ENCODE results near the gene LTK. TPM values are rescaled to one million over a fixed set of nuclear protein-coding genes. Genes with fewer than 3 reads are reported as not detected.

LTK gene
- total and polyA plus RNA-seq, 12 donors, result 0.11 to 1.6 (median 0.49) TPM

DNA sequence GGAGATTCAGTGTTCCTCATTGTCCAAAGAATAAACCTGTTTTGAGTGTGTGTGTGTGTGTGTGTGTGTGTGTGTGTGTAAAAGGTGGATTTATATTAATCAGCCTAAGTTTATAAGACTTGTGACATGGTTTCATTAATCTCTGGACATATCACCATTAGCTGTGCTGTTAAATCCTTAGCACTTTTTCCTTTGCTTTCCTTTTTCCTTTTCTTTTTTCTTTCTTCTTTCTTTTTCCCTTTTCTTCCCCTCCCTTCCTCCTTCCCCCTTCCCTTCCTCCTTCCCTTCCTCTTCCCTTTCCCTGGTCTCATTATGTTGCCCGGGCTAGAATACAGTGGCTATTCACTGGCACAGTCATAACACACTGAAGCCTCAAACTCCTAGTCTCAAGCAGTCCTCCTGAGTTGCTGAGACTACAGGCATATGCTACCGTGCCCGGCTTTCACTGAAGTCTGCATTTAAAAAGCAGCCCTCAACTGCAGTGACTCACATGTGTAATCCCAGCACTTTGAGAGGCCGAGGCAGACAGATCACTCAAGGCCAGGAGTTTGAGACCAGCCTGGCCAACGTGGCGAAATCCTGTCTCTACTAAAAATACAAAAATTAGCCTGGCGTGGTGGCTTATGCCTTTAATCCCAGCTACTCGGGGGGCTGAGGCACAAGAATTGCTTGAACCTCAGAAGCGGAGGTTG, 48.6 kb downstream of the LTK start:
- DNase-seq (no peak), ATAC-seq (no peak)
- TF ChIP-seq, protein P1, sequence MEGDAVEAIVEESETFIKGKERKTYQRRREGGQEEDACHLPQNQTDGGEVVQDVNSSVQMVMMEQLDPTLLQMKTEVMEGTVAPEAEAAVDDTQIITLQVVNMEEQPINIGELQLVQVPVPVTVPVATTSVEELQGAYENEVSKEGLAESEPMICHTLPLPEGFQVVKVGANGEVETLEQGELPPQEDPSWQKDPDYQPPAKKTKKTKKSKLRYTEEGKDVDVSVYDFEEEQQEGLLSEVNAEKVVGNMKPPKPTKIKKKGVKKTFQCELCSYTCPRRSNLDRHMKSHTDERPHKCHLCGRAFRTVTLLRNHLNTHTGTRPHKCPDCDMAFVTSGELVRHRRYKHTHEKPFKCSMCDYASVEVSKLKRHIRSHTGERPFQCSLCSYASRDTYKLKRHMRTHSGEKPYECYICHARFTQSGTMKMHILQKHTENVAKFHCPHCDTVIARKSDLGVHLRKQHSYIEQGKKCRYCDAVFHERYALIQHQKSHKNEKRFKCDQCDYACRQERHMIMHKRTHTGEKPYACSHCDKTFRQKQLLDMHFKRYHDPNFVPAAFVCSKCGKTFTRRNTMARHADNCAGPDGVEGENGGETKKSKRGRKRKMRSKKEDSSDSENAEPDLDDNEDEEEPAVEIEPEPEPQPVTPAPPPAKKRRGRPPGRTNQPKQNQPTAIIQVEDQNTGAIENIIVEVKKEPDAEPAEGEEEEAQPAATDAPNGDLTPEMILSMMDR (IDR thresholded peaks at IDR 0.05), result no peak
- WGBS, 2 donors, result 89 to 90% methylated on average over 9 of the region's 9 CpGs
- intact Hi-C loops (cut with DNase I), result loop anchor here in 1 of 10 donors (10.0 kb wide), 1 partner anchor 350 kb away; no protein-coding TSS in a partner anchor
- no peaks in the 10 kb centered on the region for H3K27me3 ChIP-seq
- H3K4me3 ChIP-seq, result no peak overlapping the region
- peaks cover 0 to 2% (median 0%) of the 10 kb centered on the region in 9 donors for H3K4me1 ChIP-seq
- no peak overlapping the region for H3K27ac ChIP-seq
- H3K9me3 ChIP-seq, result no peaks in the 10 kb centered on the region
- peaks cover 0 to 90% (median 33%) of the 10 kb centered on the region in 9 donors for H3K36me3 ChIP-seq

DNA sequence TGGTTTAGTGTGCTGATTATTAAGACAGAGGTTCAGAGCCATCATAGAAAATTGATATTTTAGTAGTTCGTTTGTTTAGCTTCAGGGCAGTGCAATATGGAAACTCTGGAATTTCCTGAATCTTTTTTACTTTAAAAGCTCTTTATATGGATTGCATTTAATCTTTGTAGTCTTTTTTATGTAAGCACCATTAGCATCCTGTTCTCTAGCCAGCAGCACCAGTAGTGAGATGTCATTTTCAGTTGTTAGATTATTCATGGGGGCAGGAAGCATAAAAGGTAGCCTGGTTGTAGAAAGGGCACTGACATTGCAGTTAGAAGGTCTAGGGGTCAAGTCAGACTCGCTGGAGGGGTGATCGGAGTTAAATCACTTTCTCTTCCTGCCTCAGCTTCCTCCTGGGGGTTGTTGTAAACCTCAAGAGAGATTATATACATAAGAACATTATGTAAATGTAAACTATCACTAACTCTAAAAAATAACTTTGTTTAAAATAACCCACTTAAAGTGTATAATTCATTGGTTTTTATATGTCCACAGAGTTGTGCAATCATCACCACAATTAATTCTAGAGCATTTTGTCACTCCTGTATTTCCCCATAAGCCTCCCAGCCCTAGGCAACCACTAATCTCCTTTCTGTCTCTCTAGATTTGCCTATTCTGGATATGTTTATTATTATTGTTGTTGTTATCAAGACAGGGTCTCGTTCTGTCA, 51.4 kb downstream of the LTK start:
- no peak overlapping the region for H3K27ac ChIP-seq
- peaks cover 0 to 10% (median 5%) of the 10 kb centered on the region in 9 donors for H3K4me1 ChIP-seq
- DNase-seq (no peak), ATAC-seq (no peak)
- H3K9me3 ChIP-seq, result no peaks in the 10 kb centered on the region
- intact Hi-C loops (cut with DNase I), result loop anchor here in 1 of 10 donors (10.0 kb wide), 1 partner anchor 353 kb away; no protein-coding TSS in a partner anchor
- WGBS, 2 donors, result 71 to 75% methylated on average over 4 of the region's 4 CpGs
- TF ChIP-seq, protein P1 (IDR thresholded peaks at IDR 0.05), result no peak
- no peak overlapping the region for H3K4me3 ChIP-seq
- H3K27me3 ChIP-seq, result no peaks in the 10 kb centered on the region
- peaks cover 0 to 89% (median 37%) of the 10 kb centered on the region in 9 donors for H3K36me3 ChIP-seq

Other genes with a start within 250 kb of the LTK start
- gene OIP5, start 181.2 kb downstream of the LTK start, total RNA-seq, result 1 to 10 TPM in 1 of 10 donors, under 1 TPM in 4, not detected in 5; 0.18 to 1.0 (median 0.23) TPM
- under 1 TPM in 1 of 2 donors, not detected in 1; 0.33 TPM for gene OIP5, start 181.2 kb downstream of the LTK start, polyA plus RNA-seq
- gene NUSAP1, start 180.9 kb downstream of the LTK start, total RNA-seq, result 10 to 100 TPM in 1 of 10 donors, 1 to 10 TPM in 6, under 1 TPM in 3; 0.81 to 16.6 (median 1.6) TPM
- gene NUSAP1, start 180.9 kb downstream of the LTK start, polyA plus RNA-seq, result under 1 TPM; 0.66 to 0.74 TPM
- gene NDUFAF1, start 111.3 kb downstream of the LTK start, total RNA-seq, result 10 to 100 TPM; 27.1 to 63.9 (median 44.8) TPM
- 10 to 100 TPM; 34.4 to 45.3 TPM for gene NDUFAF1, start 111.3 kb downstream of the LTK start, polyA plus RNA-seq
- 10 to 100 TPM; 25.8 to 38.0 (median 31.4) TPM for gene RTF1, start 96.7 kb downstream of the LTK start, total RNA-seq
- gene RTF1, start 96.7 kb downstream of the LTK start, polyA plus RNA-seq, result 10 to 100 TPM; 10.8 to 19.1 TPM
- gene ITPKA, start 20.0 kb downstream of the LTK start, total RNA-seq, result 1 to 10 TPM in 6 of 10 donors, under 1 TPM in 4; 0.55 to 6.8 (median 1.5) TPM
- 1 to 10 TPM; 1.7 to 4.4 TPM for gene ITPKA, start 20.0 kb downstream of the LTK start, polyA plus RNA-seq
- 10 to 100 TPM; 17.6 to 27.9 (median 24.6) TPM for gene RPAP1, start 30.4 kb upstream of the LTK start, total RNA-seq
- gene RPAP1, start 30.4 kb upstream of the LTK start, polyA plus RNA-seq, result 10 to 100 TPM in 1 of 2 donors, 1 to 10 TPM in 1; 9.7 to 16.0 TPM
- gene TYRO3, start 45.4 kb upstream of the LTK start, total RNA-seq, result 1 to 10 TPM; 1.2 to 6.3 (median 3.2) TPM
- gene TYRO3, start 45.4 kb upstream of the LTK start, polyA plus RNA-seq, result 1 to 10 TPM; 2.7 to 9.6 TPM
- gene MGA, start 146.6 kb upstream of the LTK start, total RNA-seq, result 10 to 100 TPM; 22.2 to 45.3 (median 35.9) TPM
- 1 to 10 TPM; 1.6 to 4.6 TPM for gene MGA, start 146.6 kb upstream of the LTK start, polyA plus RNA-seq